ENCODE measurements around the gene OTULINL.

OTULINL gene

GRCh38 chr5:14656898-14657297, 75.3 kb downstream of the OTULINL start:
- no peak for TF ChIP-seq CTCF (IDR thresholded peaks at IDR 0.05; ENCODE audit: low read depth, low read length)
- no peaks in the 10 kb centered on the region for H3K36me3 ChIP-seq
- H3K4me3 ChIP-seq (ENCODE audit: low read depth, low read length): no peak overlapping the region
- no peaks in the 10 kb centered on the region for H3K4me1 ChIP-seq
- no peak for DNase-seq
- H3K27me3 ChIP-seq: no peaks in the 10 kb centered on the region
- no peaks in the 10 kb centered on the region for H3K9me3 ChIP-seq

GRCh38 chr5:14659821-14660607, 78.4 kb downstream of the OTULINL start:
- no peak overlapping the region for H3K4me3 ChIP-seq (ENCODE audit: low read depth, low read length)
- no peaks in the 10 kb centered on the region for H3K36me3 ChIP-seq
- no peaks in the 10 kb centered on the region for H3K27me3 ChIP-seq
- H3K9me3 ChIP-seq: no peaks in the 10 kb centered on the region
- DNase-seq: no peak
- TF ChIP-seq CTCF (IDR thresholded peaks at IDR 0.05; ENCODE audit: low read depth, low read length): no peak
- no peaks in the 10 kb centered on the region for H3K4me1 ChIP-seq

- H3K36me3 ChIP-seq: no peaks in the 10 kb centered on the region
- H3K4me3 ChIP-seq (ENCODE audit: low read depth, low read length): no peak overlapping the region
- H3K4me1 ChIP-seq: peaks cover 3% of the 10 kb centered on the region; the same call in 1 of the 2 replicates
- no peak for DNase-seq
- no peaks in the 10 kb centered on the region for H3K27me3 ChIP-seq
- no peak for TF ChIP-seq CTCF (IDR thresholded peaks at IDR 0.05; ENCODE audit: low read depth, low read length)
- no peaks in the 10 kb centered on the region for H3K9me3 ChIP-seq
These were observed 79.2 kb downstream of the OTULINL start for GRCh38 chr5:14660833-14661232.
